ENCODE measurements around the gene CCDC196. TPM values are rescaled to one million over a fixed set of nuclear protein-coding genes. Genes with fewer than 3 reads are reported as not detected.

Gene CCDC196, protein sequence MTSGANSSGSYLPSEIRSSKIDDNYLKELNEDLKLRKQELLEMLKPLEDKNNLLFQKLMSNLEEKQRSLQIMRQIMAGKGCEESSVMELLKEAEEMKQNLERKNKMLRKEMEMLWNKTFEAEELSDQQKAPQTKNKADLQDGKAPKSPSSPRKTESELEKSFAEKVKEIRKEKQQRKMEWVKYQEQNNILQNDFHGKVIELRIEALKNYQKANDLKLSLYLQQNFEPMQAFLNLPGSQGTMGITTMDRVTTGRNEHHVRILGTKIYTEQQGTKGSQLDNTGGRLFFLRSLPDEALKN
- not detected in 2 replicates for total RNA-seq

DNA sequence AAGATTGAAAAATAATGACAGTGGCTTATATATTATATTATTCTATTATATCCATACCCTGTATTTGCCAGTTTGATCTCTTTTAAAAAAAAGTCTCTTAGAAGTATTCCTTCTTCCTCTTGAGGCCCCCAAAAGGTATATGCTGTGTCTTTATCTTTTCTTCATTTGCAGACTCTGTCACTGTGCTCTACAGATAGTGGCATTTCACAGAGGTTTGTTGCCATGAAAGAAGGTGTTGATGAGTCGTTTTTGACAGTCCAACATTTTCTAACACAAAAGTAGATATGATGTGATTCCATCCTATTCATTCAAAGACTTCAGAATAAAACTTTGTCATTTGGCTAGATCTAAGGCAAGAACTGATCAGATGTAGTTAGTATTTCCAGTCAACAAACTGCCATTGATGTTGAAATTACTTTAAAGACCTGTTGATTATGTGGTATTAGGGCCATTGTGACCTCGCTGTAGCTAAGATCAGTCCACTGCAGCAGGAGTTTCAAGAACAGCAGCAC lies at the start of gene CCDC196:
Gene CCDC196, plus strand, starts transcription at position 462 of the 512 bp plus-strand sequence. CDS start 132 bp downstream, outside the sequence.
- DNase-seq (ENCODE audit: insufficient read length, low spot score, missing footprints): no peak
- no peak within 1 kb of the TSS for H2AFZ ChIP-seq (ENCODE audit: low read length)
- H3K4me1 ChIP-seq (ENCODE audit: insufficient read depth, low read length): no peaks in the 10 kb centered on the region
- no peaks in the 10 kb centered on the region for H3K79me2 ChIP-seq (ENCODE audit: insufficient read depth, low read length)
- no peaks in the 10 kb centered on the region for H3K9me3 ChIP-seq (ENCODE audit: low read depth, low read length)
- no peaks in the 10 kb centered on the region for H4K20me1 ChIP-seq (ENCODE audit: insufficient read depth, low read length)
- H3K27me3 ChIP-seq (ENCODE audit: insufficient read depth, low read length): no peaks in the 10 kb centered on the region
- no peak within 1 kb of the TSS for H3K27ac ChIP-seq (ENCODE audit: low read depth, low read length)
- H3K36me3 ChIP-seq (ENCODE audit: insufficient read depth, low read length): no peaks in the 10 kb centered on the region
- no peak within 1 kb of the TSS for H3K4me2 ChIP-seq (ENCODE audit: insufficient read depth, low read length)
- H3K4me3 ChIP-seq (ENCODE audit: insufficient read depth, low read length): no peak within 1 kb of the TSS
- TF ChIP-seq, protein P1, sequence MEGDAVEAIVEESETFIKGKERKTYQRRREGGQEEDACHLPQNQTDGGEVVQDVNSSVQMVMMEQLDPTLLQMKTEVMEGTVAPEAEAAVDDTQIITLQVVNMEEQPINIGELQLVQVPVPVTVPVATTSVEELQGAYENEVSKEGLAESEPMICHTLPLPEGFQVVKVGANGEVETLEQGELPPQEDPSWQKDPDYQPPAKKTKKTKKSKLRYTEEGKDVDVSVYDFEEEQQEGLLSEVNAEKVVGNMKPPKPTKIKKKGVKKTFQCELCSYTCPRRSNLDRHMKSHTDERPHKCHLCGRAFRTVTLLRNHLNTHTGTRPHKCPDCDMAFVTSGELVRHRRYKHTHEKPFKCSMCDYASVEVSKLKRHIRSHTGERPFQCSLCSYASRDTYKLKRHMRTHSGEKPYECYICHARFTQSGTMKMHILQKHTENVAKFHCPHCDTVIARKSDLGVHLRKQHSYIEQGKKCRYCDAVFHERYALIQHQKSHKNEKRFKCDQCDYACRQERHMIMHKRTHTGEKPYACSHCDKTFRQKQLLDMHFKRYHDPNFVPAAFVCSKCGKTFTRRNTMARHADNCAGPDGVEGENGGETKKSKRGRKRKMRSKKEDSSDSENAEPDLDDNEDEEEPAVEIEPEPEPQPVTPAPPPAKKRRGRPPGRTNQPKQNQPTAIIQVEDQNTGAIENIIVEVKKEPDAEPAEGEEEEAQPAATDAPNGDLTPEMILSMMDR (IDR thresholded peaks at IDR 0.05; ENCODE audit: extremely low read depth, low read depth, low read length): no peak

DNA sequence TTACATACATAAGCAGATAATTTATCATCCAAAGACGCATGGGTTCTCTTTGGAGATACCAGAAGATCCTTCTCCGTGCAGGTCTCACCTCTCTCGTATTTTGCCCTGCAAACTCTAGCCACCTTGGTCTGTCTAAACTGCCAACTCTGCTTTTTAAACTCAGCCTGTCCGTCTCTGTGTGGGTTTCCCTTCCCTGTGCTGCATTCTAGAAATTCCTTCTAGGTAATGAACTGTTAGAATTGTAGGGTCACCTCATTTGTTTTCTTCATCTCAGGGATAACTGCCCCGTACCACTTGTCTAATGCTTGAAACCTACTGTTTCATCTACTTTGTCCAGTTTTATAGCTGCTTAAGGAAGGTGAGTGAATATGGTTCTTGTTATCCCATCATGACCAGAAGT lies 45.4 kb upstream of the CCDC196 start:
- Histone ChIP-seq H3K9me3 (ENCODE audit: low read depth, low read length) (no peaks in the 10 kb centered on the region), H3K79me2 (ENCODE audit: insufficient read depth, low read length) (no peaks in the 10 kb centered on the region), H3K27me3 (ENCODE audit: insufficient read depth, low read length) (no peaks in the 10 kb centered on the region), H3K27ac (ENCODE audit: low read depth, low read length) (no peak overlapping the region), H3K36me3 (ENCODE audit: insufficient read depth, low read length) (no peaks in the 10 kb centered on the region), H3K4me3 (ENCODE audit: insufficient read depth, low read length) (no peak overlapping the region), H3K4me1 (ENCODE audit: insufficient read depth, low read length) (no peaks in the 10 kb centered on the region), H4K20me1 (ENCODE audit: insufficient read depth, low read length) (no peaks in the 10 kb centered on the region), H2AFZ (ENCODE audit: low read length) (no peak overlapping the region), H3K4me2 (ENCODE audit: insufficient read depth, low read length) (no peak overlapping the region)
- TF ChIP-seq, protein P1 (IDR thresholded peaks at IDR 0.05; ENCODE audit: extremely low read depth, low read depth, low read length): no peak
- DNase-seq (ENCODE audit: insufficient read length, low spot score, missing footprints): no peak

DNA sequence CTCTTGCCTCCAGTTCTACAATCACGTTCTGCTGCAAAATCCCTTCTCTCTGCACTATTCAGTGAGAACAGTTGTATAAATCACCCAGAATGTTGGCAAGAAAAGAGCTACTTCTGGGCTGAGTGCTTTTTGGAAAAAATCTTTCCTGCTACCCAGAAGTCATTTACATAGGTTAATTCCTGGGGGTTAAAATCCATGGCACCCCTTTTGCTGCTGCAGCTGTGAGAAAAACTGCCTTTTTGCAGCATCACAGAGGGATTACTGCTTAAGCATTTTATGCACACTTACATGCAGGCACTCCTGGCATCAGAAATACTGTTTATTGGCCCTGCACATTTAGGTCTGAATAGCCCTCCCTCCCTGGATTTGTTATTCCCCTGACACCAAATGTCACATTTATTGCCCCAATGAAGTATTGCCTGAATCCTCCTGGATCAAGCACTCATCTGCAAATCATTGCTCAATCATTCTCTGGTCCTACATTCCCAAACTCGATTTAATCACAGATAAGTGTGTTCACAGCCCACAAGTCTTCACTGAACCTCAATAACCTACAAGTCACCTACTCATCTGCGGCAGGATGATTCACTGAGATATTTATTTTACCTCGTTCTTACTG lies 43.1 kb upstream of the CCDC196 start:
- no peaks in the 10 kb centered on the region for H3K36me3 ChIP-seq (ENCODE audit: insufficient read depth, low read length)
- no peaks in the 10 kb centered on the region for H4K20me1 ChIP-seq (ENCODE audit: insufficient read depth, low read length)
- no peak overlapping the region for H3K4me2 ChIP-seq (ENCODE audit: insufficient read depth, low read length)
- DNase-seq (ENCODE audit: insufficient read length, low spot score, missing footprints): no peak
- TF ChIP-seq, protein P1 (IDR thresholded peaks at IDR 0.05; ENCODE audit: extremely low read depth, low read depth, low read length): no peak
- no peaks in the 10 kb centered on the region for H3K9me3 ChIP-seq (ENCODE audit: low read depth, low read length)
- H3K79me2 ChIP-seq (ENCODE audit: insufficient read depth, low read length): no peaks in the 10 kb centered on the region
- no peaks in the 10 kb centered on the region for H3K4me1 ChIP-seq (ENCODE audit: insufficient read depth, low read length)
- no peak overlapping the region for H2AFZ ChIP-seq (ENCODE audit: low read length)
- no peaks in the 10 kb centered on the region for H3K27me3 ChIP-seq (ENCODE audit: insufficient read depth, low read length)
- no peak overlapping the region for H3K4me3 ChIP-seq (ENCODE audit: insufficient read depth, low read length)
- no peak overlapping the region for H3K27ac ChIP-seq (ENCODE audit: low read depth, low read length)

DNA sequence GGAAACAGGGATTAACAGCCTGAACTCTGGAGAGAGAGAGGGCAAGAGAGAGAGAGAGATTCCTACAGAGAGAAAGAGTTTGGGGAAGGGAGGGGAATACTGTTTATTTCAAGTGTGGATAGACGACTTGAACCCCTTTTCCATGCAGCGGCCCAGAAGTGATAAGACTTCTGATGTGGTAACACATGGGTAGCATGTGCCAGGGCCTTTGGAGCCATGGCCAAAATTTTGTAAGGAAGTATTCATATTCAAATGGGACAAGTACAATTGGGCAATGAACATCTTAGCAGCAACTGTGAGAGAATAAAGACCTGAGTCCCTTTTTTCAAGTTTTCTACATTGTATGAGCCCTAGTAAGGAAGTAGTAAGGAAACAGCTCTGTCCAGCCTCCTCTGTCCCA lies 42.4 kb upstream of the CCDC196 start:
- TF ChIP-seq, protein P1 (IDR thresholded peaks at IDR 0.05; ENCODE audit: extremely low read depth, low read depth, low read length): no peak

More for the DNA sequence above, 42.4 kb upstream of the CCDC196 start:
- Histone ChIP-seq H3K4me1 (ENCODE audit: insufficient read depth, low read length) (no peaks in the 10 kb centered on the region), H3K27ac (ENCODE audit: low read depth, low read length) (no peak overlapping the region), H3K27me3 (ENCODE audit: insufficient read depth, low read length) (no peaks in the 10 kb centered on the region), H2AFZ (ENCODE audit: low read length) (no peak overlapping the region), H3K4me3 (ENCODE audit: insufficient read depth, low read length) (no peak overlapping the region), H3K36me3 (ENCODE audit: insufficient read depth, low read length) (no peaks in the 10 kb centered on the region), H3K4me2 (ENCODE audit: insufficient read depth, low read length) (no peak overlapping the region), H3K79me2 (ENCODE audit: insufficient read depth, low read length) (no peaks in the 10 kb centered on the region), H4K20me1 (ENCODE audit: insufficient read depth, low read length) (no peaks in the 10 kb centered on the region), H3K9me3 (ENCODE audit: low read depth, low read length) (no peaks in the 10 kb centered on the region)
- no peak for DNase-seq (ENCODE audit: insufficient read length, low spot score, missing footprints)

Data from osteoblast (primary cell).